MM.1S (cell line): ENCODE measurements around the gene KCNQ1.

Experiments used
- CTCF ChIP-seq: fragments of 300-600 bp; sonication (generic); IDR thresholded peaks from 2 replicates; pipeline ENCODE4 v1.5.1; 2016; ENCODE audit warnings: antibody characterized with exemption, low read length, mixed read lengths
- EZH2 ChIP-seq: fragments of 300-600 bp; sonication (generic); optimal IDR thresholded peaks from 2 replicates; pipeline ENCODE3; 2017; ENCODE audit warnings: low read depth, mild to moderate bottlenecking, antibody characterized with exemption, low read length, mixed read lengths
- EZH2phosphoT487 ChIP-seq: fragments of 300-600 bp; sonication (generic); IDR thresholded peaks from 2 replicates; pipeline ENCODE4 v1.6.1; 2018; ENCODE audit warnings: antibody characterized with exemption, low read length

GRCh38 chr11:2649400-2649799 lies 204.6 kb downstream of the KCNQ1 start:
- TF ChIP-seq CTCF (no peak), EZH2 (no peak), EZH2phosphoT487 (no peak)
